ENCODE results near the gene RARRES2. TPM values are rescaled to one million over a fixed set of nuclear protein-coding genes. Genes with fewer than 3 reads are reported as not detected.
"Not testable (repeated sequence)": the region's sequence is repeated elsewhere in the genome, so short reads cannot be mapped to it uniquely, and the experiment has no call there.

Gene RARRES2
- total RNA-seq, 1 donor from 2014 or later, result 4.9 TPM

GRCh38 chr7:150304499-150305258, 36.8 kb downstream of the RARRES2 start:
- DNase-seq (ENCODE audit: low spot score); H3K27ac Mint-ChIP-seq (ENCODE audit: unreplicated experiment); H3K9me3 Mint-ChIP-seq (ENCODE audit: unreplicated experiment); H3K36me3 Mint-ChIP-seq (ENCODE audit: low read depth, unreplicated experiment); H3K4me1 Mint-ChIP-seq (ENCODE audit: unreplicated experiment); H3K27me3 Mint-ChIP-seq (ENCODE audit: unreplicated experiment); H3K4me3 Mint-ChIP-seq (ENCODE audit: unreplicated experiment): not testable (repeated sequence)

- not testable (repeated sequence) for H3K9me3 Mint-ChIP-seq (ENCODE audit: unreplicated experiment); H3K27me3 Mint-ChIP-seq (ENCODE audit: unreplicated experiment); H3K36me3 Mint-ChIP-seq (ENCODE audit: low read depth, unreplicated experiment); H3K4me3 Mint-ChIP-seq (ENCODE audit: unreplicated experiment); DNase-seq (ENCODE audit: low spot score); H3K4me1 Mint-ChIP-seq (ENCODE audit: unreplicated experiment); H3K27ac Mint-ChIP-seq (ENCODE audit: unreplicated experiment)
These were observed 38.5 kb downstream of the RARRES2 start for GRCh38 chr7:150302908-150303310.

- not testable (repeated sequence) for H3K27me3 Mint-ChIP-seq (ENCODE audit: unreplicated experiment); DNase-seq (ENCODE audit: low spot score); H3K27ac Mint-ChIP-seq (ENCODE audit: unreplicated experiment); H3K36me3 Mint-ChIP-seq (ENCODE audit: low read depth, unreplicated experiment); H3K4me1 Mint-ChIP-seq (ENCODE audit: unreplicated experiment); H3K9me3 Mint-ChIP-seq (ENCODE audit: unreplicated experiment); H3K4me3 Mint-ChIP-seq (ENCODE audit: unreplicated experiment)
These were observed 43.5 kb downstream of the RARRES2 start for GRCh38 chr7:150297978-150298377.

- not testable (repeated sequence) for H3K27me3 Mint-ChIP-seq (ENCODE audit: unreplicated experiment); H3K9me3 Mint-ChIP-seq (ENCODE audit: unreplicated experiment); H3K4me1 Mint-ChIP-seq (ENCODE audit: unreplicated experiment); H3K36me3 Mint-ChIP-seq (ENCODE audit: low read depth, unreplicated experiment); H3K27ac Mint-ChIP-seq (ENCODE audit: unreplicated experiment); H3K4me3 Mint-ChIP-seq (ENCODE audit: unreplicated experiment); DNase-seq (ENCODE audit: low spot score)
These were observed 44.6 kb downstream of the RARRES2 start for GRCh38 chr7:150296802-150297201.

GRCh38 chr7:150295614-150296013, 45.8 kb downstream of the RARRES2 start:
- H3K27ac Mint-ChIP-seq (ENCODE audit: unreplicated experiment); H3K36me3 Mint-ChIP-seq (ENCODE audit: low read depth, unreplicated experiment); DNase-seq (ENCODE audit: low spot score); H3K4me3 Mint-ChIP-seq (ENCODE audit: unreplicated experiment); H3K9me3 Mint-ChIP-seq (ENCODE audit: unreplicated experiment); H3K4me1 Mint-ChIP-seq (ENCODE audit: unreplicated experiment); H3K27me3 Mint-ChIP-seq (ENCODE audit: unreplicated experiment): not testable (repeated sequence)

GRCh38 chr7:150295027-150295426, 46.4 kb downstream of the RARRES2 start:
- not testable (repeated sequence) for H3K4me1 Mint-ChIP-seq (ENCODE audit: unreplicated experiment); H3K9me3 Mint-ChIP-seq (ENCODE audit: unreplicated experiment); H3K27me3 Mint-ChIP-seq (ENCODE audit: unreplicated experiment); H3K27ac Mint-ChIP-seq (ENCODE audit: unreplicated experiment); H3K36me3 Mint-ChIP-seq (ENCODE audit: low read depth, unreplicated experiment); H3K4me3 Mint-ChIP-seq (ENCODE audit: unreplicated experiment); DNase-seq (ENCODE audit: low spot score)

- not testable (repeated sequence) for H3K9me3 Mint-ChIP-seq (ENCODE audit: unreplicated experiment); H3K4me3 Mint-ChIP-seq (ENCODE audit: unreplicated experiment); H3K27me3 Mint-ChIP-seq (ENCODE audit: unreplicated experiment); DNase-seq (ENCODE audit: low spot score); H3K36me3 Mint-ChIP-seq (ENCODE audit: low read depth, unreplicated experiment); H3K27ac Mint-ChIP-seq (ENCODE audit: unreplicated experiment); H3K4me1 Mint-ChIP-seq (ENCODE audit: unreplicated experiment)
These were observed 51.1 kb downstream of the RARRES2 start for GRCh38 chr7:150290317-150290716.

GRCh38 chr7:150288816-150289215, 52.6 kb downstream of the RARRES2 start:
- not testable (repeated sequence) for DNase-seq (ENCODE audit: low spot score); H3K36me3 Mint-ChIP-seq (ENCODE audit: low read depth, unreplicated experiment); H3K27ac Mint-ChIP-seq (ENCODE audit: unreplicated experiment); H3K27me3 Mint-ChIP-seq (ENCODE audit: unreplicated experiment); H3K4me3 Mint-ChIP-seq (ENCODE audit: unreplicated experiment); H3K4me1 Mint-ChIP-seq (ENCODE audit: unreplicated experiment); H3K9me3 Mint-ChIP-seq (ENCODE audit: unreplicated experiment)

Other genes with a start within 250 kb of the RARRES2 start
- 5.1 TPM for gene LRRC61, start 18.3 kb downstream of the RARRES2 start, total RNA-seq (ENCODE audit: unreplicated experiment)
- gene ACTR3C, start 18.1 kb downstream of the RARRES2 start, total RNA-seq (ENCODE audit: unreplicated experiment), result 0.87 TPM
- 138 TPM for gene REPIN1, start 27.2 kb upstream of the RARRES2 start, total RNA-seq (ENCODE audit: unreplicated experiment)
- 12.1 TPM for gene ZNF775, start 37.7 kb upstream of the RARRES2 start, total RNA-seq (ENCODE audit: unreplicated experiment)
- 143 TPM for gene GIMAP8, start 109.0 kb upstream of the RARRES2 start, total RNA-seq (ENCODE audit: unreplicated experiment)
- gene GIMAP7, start 173.2 kb upstream of the RARRES2 start, total RNA-seq (ENCODE audit: unreplicated experiment), result 2.2 TPM
- 6.4 TPM for gene GIMAP4, start 225.8 kb upstream of the RARRES2 start, total RNA-seq (ENCODE audit: unreplicated experiment)